SKM-1 treated with dmso at 0.1 percent for 144 hours (cell line): ENCODE results near the gene KCNMA1.

Source experiments
- DNase-seq: peaks from one replicate; lab custom pipeline; 2025; ENCODE audit not compliant: unreplicated experiment; lab: John Stamatoyannopoulos, UW

The KCNMA1 gene

GRCh38 chr10:77664008-77664407, 26.4 kb upstream of the KCNMA1 start:
- no peak for DNase-seq

GRCh38 chr10:77661674-77662073, 24.1 kb upstream of the KCNMA1 start:
- DNase-seq: no peak

GRCh38 chr10:77661100-77661499, 23.5 kb upstream of the KCNMA1 start:
- no peak for DNase-seq

- peak; percentile 40 for DNase-seq
Observed at GRCh38 chr10:77659046-77659670, 21.6 kb upstream of the KCNMA1 start.

- no peak for DNase-seq
Observed at GRCh38 chr10:77653210-77653609, 15.6 kb upstream of the KCNMA1 start.

- no peak for DNase-seq
Observed at GRCh38 chr10:77649333-77650331, 12.0 kb upstream of the KCNMA1 start.

GRCh38 chr10:77648472-77648871, 10.9 kb upstream of the KCNMA1 start:
- no peak for DNase-seq

- DNase-seq: no peak
Observed at GRCh38 chr10:77647543-77648293, 10.1 kb upstream of the KCNMA1 start.

GRCh38 chr10:77644557-77645243, 7.1 kb upstream of the KCNMA1 start:
- no peak for DNase-seq

GRCh38 chr10:77643795-77644468, 6.3 kb upstream of the KCNMA1 start:
- peak; percentile 67 for DNase-seq

- DNase-seq: peak; percentile 54
Observed at GRCh38 chr10:77641788-77642397, 4.3 kb upstream of the KCNMA1 start.

GRCh38 chr10:77641344-77641743, 3.7 kb upstream of the KCNMA1 start:
- no peak for DNase-seq

GRCh38 chr10:77640167-77640566, 2.6 kb upstream of the KCNMA1 start:
- DNase-seq: no peak

- DNase-seq: no peak
Observed at GRCh38 chr10:77639756-77640155, 2.1 kb upstream of the KCNMA1 start.

GRCh38 chr10:77638321-77639101, 903 bp upstream of the KCNMA1 start:
- DNase-seq: no peak

- no peak for DNase-seq
Observed at GRCh38 chr10:77636967-77637531, 559 bp downstream of the KCNMA1 start.

- DNase-seq: no peak
Observed at GRCh38 chr10:77636282-77636966, 1.2 kb downstream of the KCNMA1 start.
